SK-N-SH (cell line): ENCODE results near the gene CD34. TPM values are rescaled to one million over a fixed set of nuclear protein-coding genes. Genes with fewer than 3 reads are reported as not detected.

Experiments used
- CTCF ChIA-PET: fragments of 300-600, 350-600 bp; formaldehyde crosslinking; extraction: SDS; loops from one replicate; lab custom pipeline; 2021; lab: Yijun Ruan, JAX
- POLR2A ChIA-PET: fragments of 350-600 bp; sonication (Branson Sonifier 250); formaldehyde crosslinking; extraction: SDS; loops from one replicate; lab custom pipeline; 2020; ENCODE audit warnings: antibody characterized with exemption, inconsistent platforms; lab: Yijun Ruan, JAX
- DNase-seq: peaks from one replicate; pipeline ENCODE4 v3.0.0; 2012
- H2AFZ ChIP-seq: fragments of 200-600 bp; sonication (generic); 2 replicates; pipeline ENCODE4 v1.8.1; 2016; ENCODE audit warnings: antibody characterized with exemption, mild to moderate bottlenecking, low read depth
- H3F3A ChIP-seq: fragments of 200-600 bp; sonication (generic); replicated peaks from 2 replicates; pipeline ENCODE3; 2016; ENCODE audit warnings: antibody characterized with exemption, mild to moderate bottlenecking; ENCODE audit not compliant: insufficient read depth
- H3K27ac ChIP-seq, 2 experiments: fragments of 200-500 bp in 1 of 2; fragments of 200-600 bp in 1 of 2; sonication (Bioruptor generic) in 1 of 2; sonication (generic), shearing (Covaris generic) in 1 of 2; 2 replicates each; pipeline versions ENCODE4 v1.5.1 to v1.6.1; 2014 to 2016; ENCODE audit warnings: low read depth in 2 of 2, inconsistent platforms in 1 of 2, low read length in 1 of 2, mild to moderate bottlenecking in 1 of 2, mixed read lengths in 1 of 2
- H3K27me3 ChIP-seq: fragments of 200-600 bp; sonication (generic), shearing (Covaris generic); 2 replicates; pipeline ENCODE4 v1.6.1; 2016; ENCODE audit warnings: mixed run types; ENCODE audit not compliant: insufficient read depth
- H3K36me3 ChIP-seq, 2 experiments: fragments of 200-500 bp in 1 of 2; fragments of 200-600 bp in 1 of 2; sonication (Bioruptor generic) in 1 of 2; sonication (generic) in 1 of 2; replicated peaks in 1 of 2; 2 replicates each; pipeline versions ENCODE3 to v1.5.1; 2014 to 2016; ENCODE audit warnings: low read length in 1 of 2, mild to moderate bottlenecking in 1 of 2; ENCODE audit not compliant: insufficient read depth in 2 of 2, control insufficient read depth in 1 of 2
- H3K4me1 ChIP-seq, 2 experiments: fragments of 200-500 bp in 1 of 2; fragments of 200-600 bp in 1 of 2; sonication (Bioruptor generic) in 1 of 2; sonication (generic), shearing (Covaris generic) in 1 of 2; 2 replicates each; pipeline versions ENCODE4 v1.5.1 to v1.6.1; 2014 to 2016; ENCODE audit warnings: low read depth in 1 of 2, low read length in 1 of 2, mixed run types in 1 of 2; ENCODE audit not compliant: insufficient read depth in 2 of 2, control insufficient read depth in 1 of 2
- H3K4me2 ChIP-seq: fragments of 200-600 bp; sonication (generic), shearing (Covaris generic); 2 replicates; pipeline ENCODE4 v1.6.1; 2017; ENCODE audit warnings: mixed run types
- H3K4me3 ChIP-seq, 2 experiments: fragments of 200-500 bp in 1 of 2; fragments of 200-600 bp in 1 of 2; sonication (Bioruptor generic) in 1 of 2; sonication (generic), shearing (Covaris generic) in 1 of 2; 2 replicates each; pipeline versions ENCODE4 v1.5.1 to v1.8.1; 2014 to 2016; ENCODE audit warnings: low read depth in 2 of 2, inconsistent platforms in 1 of 2, low read length in 1 of 2, mild to moderate bottlenecking in 1 of 2, mixed read lengths in 1 of 2, moderate library complexity in 1 of 2
- H3K79me2 ChIP-seq: fragments of 200-600 bp; sonication (generic); 2 replicates; pipeline ENCODE4 v1.8.1; 2017; ENCODE audit warnings: mild to moderate bottlenecking; ENCODE audit not compliant: insufficient read depth
- H3K9ac ChIP-seq: fragments of 200-600 bp; sonication (generic); 2 replicates; pipeline ENCODE4 v1.6.1; 2017; ENCODE audit warnings: mixed run types
- H3K9me2 ChIP-seq: fragments of 200-600 bp; sonication (generic); 2 replicates; pipeline ENCODE4 v1.6.1; 2017; ENCODE audit warnings: mixed run types
- H3K9me3 ChIP-seq: fragments of 200-600 bp; sonication (generic); 2 replicates; pipeline ENCODE4 v1.6.1; 2017; ENCODE audit warnings: mixed run types, mild to moderate bottlenecking, moderate library complexity
- H4K20me1 ChIP-seq: fragments of 200-600 bp; sonication (generic); 2 replicates; pipeline ENCODE4 v1.6.1; 2017; ENCODE audit warnings: mild to moderate bottlenecking, mixed run types; ENCODE audit not compliant: insufficient read depth
- CHD2 ChIP-seq: fragments of 150-350 bp; IDR thresholded peaks from 2 replicates; pipeline ENCODE4 v1.6.1; 2018; ENCODE audit warnings: low read length; ENCODE audit not compliant: partially characterized antibody
- EP300 ChIP-seq, 2 experiments: IDR thresholded peaks; 2 replicates each; pipeline versions ENCODE4 v1.4.0 to v1.6.1; 2012; ENCODE audit warnings: borderline replicate concordance in 1 of 2, low read depth in 1 of 2, low read length in 1 of 2
- EZH2phosphoT487 ChIP-seq: fragments of 200-600 bp; sonication (generic); IDR thresholded peaks from 2 replicates; pipeline ENCODE4 v1.6.1; 2017; ENCODE audit warnings: low read depth, mixed run types, mild to moderate bottlenecking, antibody characterized with exemption, moderate library complexity, borderline replicate concordance
- FOXJ3 ChIP-seq: sonication (generic); formaldehyde crosslinking; IDR thresholded peaks from 2 replicates; pipeline ENCODE4 v1.5.1; 2020; ENCODE audit warnings: mild to moderate bottlenecking, missing genetic modification reagents
- GABPA ChIP-seq: IDR thresholded peaks from 2 replicates; pipeline ENCODE4 v1.4.0; 2012; ENCODE audit warnings: low read depth, mild to moderate bottlenecking
- GATA2 ChIP-seq: sonication (generic); formaldehyde crosslinking; IDR thresholded peaks from 2 replicates; pipeline ENCODE4 v1.5.0; 2020; ENCODE audit warnings: mild to moderate bottlenecking, missing genetic modification reagents
- MEF2A ChIP-seq: IDR thresholded peaks from 2 replicates; pipeline ENCODE4 v1.4.0; 2012; ENCODE audit warnings: low read depth, borderline replicate concordance
- MXI1 ChIP-seq: IDR thresholded peaks from 2 replicates; pipeline ENCODE4 v1.6.1; 2012; ENCODE audit warnings: mild to moderate bottlenecking, low read depth, low read length, improper control_type of control experiment
- NFIC ChIP-seq: IDR thresholded peaks from 2 replicates; pipeline ENCODE4 v1.4.0; 2012; ENCODE audit warnings: borderline replicate concordance
- NRF1 ChIP-seq: IDR thresholded peaks from 2 replicates; pipeline ENCODE4 v1.6.1; 2012; ENCODE audit warnings: low read depth, mild to moderate bottlenecking, low read length
- PBX3 ChIP-seq: IDR thresholded peaks from 2 replicates; pipeline ENCODE4; 2012
- SIN3A ChIP-seq: IDR thresholded peaks from 2 replicates; pipeline ENCODE4 v1.6.1; 2012; ENCODE audit warnings: low read depth, mild to moderate bottlenecking, low read length, moderate library complexity, borderline replicate concordance
- TAF1 ChIP-seq: IDR thresholded peaks from 2 replicates; pipeline ENCODE4 v1.6.1; 2012; ENCODE audit warnings: low read depth, mild to moderate bottlenecking, low read length, moderate library complexity, borderline replicate concordance
- YY1 ChIP-seq: IDR thresholded peaks from 2 replicates; pipeline ENCODE4 v1.4.0; 2012; ENCODE audit warnings: low read depth, mild to moderate bottlenecking
- WGBS: methylation state at CpG from one replicate; pipeline ENCODE4 v1.1.6; 2017; ENCODE audit warnings: low lambda C conversion rate; 5-methylcytosine and 5-hydroxymethylcytosine counted together
- polyA plus RNA-seq, 3 experiments: library from polyadenylated mRNA; depleted of rRNA; stranded (reverse); fragments of >200 nt; gene quantifications; 2 replicates each; pipeline ENCODE4 v1.2.3, GENCODE V29; 2012
- TF ChIP-seq, protein P1 (sequence below): fragments of 150-350 bp; IDR thresholded peaks from 2 replicates; pipeline ENCODE4 v1.6.1; 2016; ENCODE audit warnings: mild to moderate bottlenecking, low read depth, low read length
- TF ChIP-seq, protein P2 (sequence below): IDR thresholded peaks from 2 replicates; pipeline ENCODE4 v1.4.0; 2012; ENCODE audit warnings: low read depth
- TF ChIP-seq, protein P3 (sequence below): fragments of 200-600 bp; sonication (generic); IDR thresholded peaks from 2 replicates; pipeline ENCODE4 v1.6.1; 2017; ENCODE audit warnings: antibody characterized with exemption, mild to moderate bottlenecking, moderate library complexity

CD34 gene, protein sequence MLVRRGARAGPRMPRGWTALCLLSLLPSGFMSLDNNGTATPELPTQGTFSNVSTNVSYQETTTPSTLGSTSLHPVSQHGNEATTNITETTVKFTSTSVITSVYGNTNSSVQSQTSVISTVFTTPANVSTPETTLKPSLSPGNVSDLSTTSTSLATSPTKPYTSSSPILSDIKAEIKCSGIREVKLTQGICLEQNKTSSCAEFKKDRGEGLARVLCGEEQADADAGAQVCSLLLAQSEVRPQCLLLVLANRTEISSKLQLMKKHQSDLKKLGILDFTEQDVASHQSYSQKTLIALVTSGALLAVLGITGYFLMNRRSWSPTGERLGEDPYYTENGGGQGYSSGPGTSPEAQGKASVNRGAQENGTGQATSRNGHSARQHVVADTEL
- 0.59 and 0.62 TPM in 2 replicates for polyA plus RNA-seq (2012; rRNA removed)
- 0.33 and 0.43 TPM in 2 replicates for polyA plus RNA-seq (2012; cell fraction: cytosol; rRNA removed)
- 0.42 and 0.54 TPM in 2 replicates for polyA plus RNA-seq (2012; cell fraction: nucleus; rRNA removed)

DNA sequence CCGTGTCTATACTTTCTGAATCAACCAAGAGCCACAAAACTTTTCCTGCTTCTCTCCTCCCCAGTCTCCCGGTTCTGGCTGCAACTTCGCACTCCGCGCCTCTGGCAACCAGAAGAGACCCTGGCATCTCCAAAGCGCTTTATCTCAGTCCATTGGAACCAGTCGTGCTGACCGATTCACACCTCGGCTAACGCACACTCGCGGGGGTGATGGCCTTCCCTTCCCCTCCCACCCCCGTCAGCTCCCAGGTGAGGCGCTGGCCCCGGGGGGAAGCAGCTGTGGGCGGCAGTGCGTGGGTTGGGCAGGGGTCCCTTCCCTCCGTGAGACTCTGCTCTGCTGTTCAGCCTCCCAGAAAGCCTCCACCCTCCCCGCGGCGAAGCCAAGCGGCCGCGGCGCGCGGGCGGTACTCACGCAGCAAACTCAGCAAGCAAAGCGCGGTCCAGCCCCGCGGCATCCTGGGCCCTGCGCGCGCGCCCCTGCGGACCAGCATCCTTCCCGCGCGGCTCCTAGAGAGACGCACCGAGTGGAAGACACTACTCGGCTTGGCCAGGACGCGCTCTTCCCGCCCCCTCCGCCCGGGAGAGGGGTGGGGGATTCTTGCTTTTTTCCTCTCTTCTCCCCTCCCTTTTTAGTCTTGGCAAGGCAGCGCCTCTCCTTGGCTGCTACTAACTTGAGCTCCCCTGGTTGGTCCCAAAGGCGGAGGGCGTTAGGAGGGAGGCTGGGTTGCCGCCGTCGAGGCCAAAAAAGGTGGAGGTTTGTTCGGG is at the start of gene CD34:
TSS of gene CD34 (minus strand) at position 535 of the 764 bp plus-strand sequence. CDS start at position 490, 45 bp downstream.
- Histone ChIP-seq H3K4me3 (peak within 1 kb of the TSS; percentile 43 to 46), H3K36me3 (no peaks in the 10 kb centered on the region)
- CTCF ChIA-PET = interaction anchor here (1.0 to 4.0 kb wide), 4 partner anchors 14 to 53 kb away, joined by 3 to 29 read pairs (median 7); no protein-coding TSS in a partner anchor

DNA sequence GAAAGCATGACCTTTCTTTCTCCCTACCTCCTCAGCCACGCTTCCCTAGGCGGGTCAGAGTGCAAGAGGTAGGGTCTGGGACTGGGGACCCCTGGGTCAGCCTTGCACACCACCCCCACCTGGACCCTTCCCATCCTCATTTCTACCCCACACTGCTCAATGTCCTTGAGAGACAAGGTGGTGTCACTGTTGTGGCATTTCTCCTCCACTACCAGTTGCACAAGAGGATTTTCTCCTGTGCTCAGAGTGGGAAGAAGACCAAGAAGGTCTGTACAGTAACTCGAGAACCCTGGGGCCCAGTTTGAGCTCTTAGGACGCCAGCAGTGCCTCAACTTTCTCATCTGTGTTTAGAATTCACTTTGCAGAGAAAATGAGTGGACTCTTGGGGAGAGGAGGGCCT is 49.4 kb upstream of the CD34 start:
- ChIA-PET CTCF (interaction anchor here (0.9 to 4.4 kb wide), 3 partner anchors 63 to 91 kb away, joined by 3 to 22 read pairs (median 4); no protein-coding TSS in a partner anchor), POLR2A (no interaction called here)
- no peaks in the 10 kb centered on the region for H3K9me3 ChIP-seq
- H3K4me3 ChIP-seq = no peak overlapping the region
- H3K79me2 ChIP-seq = no peaks in the 10 kb centered on the region
- no peaks in the 10 kb centered on the region for H3K36me3 ChIP-seq
- H3K27ac ChIP-seq = no peak overlapping the region
- H2AFZ ChIP-seq = no peak overlapping the region
- H4K20me1 ChIP-seq = no peaks in the 10 kb centered on the region
- no peaks in the 10 kb centered on the region for H3F3A ChIP-seq
- no peaks in the 10 kb centered on the region for H3K27me3 ChIP-seq
- no peak overlapping the region for H3K9ac ChIP-seq
- H3K9me2 ChIP-seq = no peaks in the 10 kb centered on the region
- no peak overlapping the region for H3K4me2 ChIP-seq
- 69% methylated on average over 4 of the region's 4 CpGs for WGBS
- H3K4me1 ChIP-seq = peaks cover 0 to 15% of the 10 kb centered on the region in 2 experiments; a peak in 3 of 4 replicates
- DNase-seq = no peak
- no peak for TF ChIP-seq TAF1
- TF ChIP-seq GABPA = no peak
- no peak for TF ChIP-seq NFIC
- TF ChIP-seq MEF2A = no peak
- no peak for TF ChIP-seq NRF1
- TF ChIP-seq EZH2phosphoT487 = no peak
- TF ChIP-seq, protein P1, sequence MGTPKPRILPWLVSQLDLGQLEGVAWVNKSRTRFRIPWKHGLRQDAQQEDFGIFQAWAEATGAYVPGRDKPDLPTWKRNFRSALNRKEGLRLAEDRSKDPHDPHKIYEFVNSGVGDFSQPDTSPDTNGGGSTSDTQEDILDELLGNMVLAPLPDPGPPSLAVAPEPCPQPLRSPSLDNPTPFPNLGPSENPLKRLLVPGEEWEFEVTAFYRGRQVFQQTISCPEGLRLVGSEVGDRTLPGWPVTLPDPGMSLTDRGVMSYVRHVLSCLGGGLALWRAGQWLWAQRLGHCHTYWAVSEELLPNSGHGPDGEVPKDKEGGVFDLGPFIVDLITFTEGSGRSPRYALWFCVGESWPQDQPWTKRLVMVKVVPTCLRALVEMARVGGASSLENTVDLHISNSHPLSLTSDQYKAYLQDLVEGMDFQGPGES = no peak
- TF ChIP-seq PBX3 = no peak
- TF ChIP-seq GATA2 = no peak
- no peak for TF ChIP-seq EP300 (IDR thresholded peaks at IDR 0.05; ENCODE audit: borderline replicate concordance in 1 of 2, low read depth in 1 of 2, low read length in 1 of 2)
- TF ChIP-seq YY1 = no peak
- no peak for TF ChIP-seq MXI1
- no peak for TF ChIP-seq FOXJ3 (CRISPR knock-in tag)

More for the DNA sequence above, at the start of gene CD34:
- TF ChIP-seq MEF2A (no peak), GATA2 (no peak), CHD2 (no peak), SIN3A (no peak), MXI1 (no peak)
- TF ChIP-seq, protein P2, sequence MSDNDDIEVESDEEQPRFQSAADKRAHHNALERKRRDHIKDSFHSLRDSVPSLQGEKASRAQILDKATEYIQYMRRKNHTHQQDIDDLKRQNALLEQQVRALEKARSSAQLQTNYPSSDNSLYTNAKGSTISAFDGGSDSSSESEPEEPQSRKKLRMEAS = no peak
- TF ChIP-seq, protein P3, sequence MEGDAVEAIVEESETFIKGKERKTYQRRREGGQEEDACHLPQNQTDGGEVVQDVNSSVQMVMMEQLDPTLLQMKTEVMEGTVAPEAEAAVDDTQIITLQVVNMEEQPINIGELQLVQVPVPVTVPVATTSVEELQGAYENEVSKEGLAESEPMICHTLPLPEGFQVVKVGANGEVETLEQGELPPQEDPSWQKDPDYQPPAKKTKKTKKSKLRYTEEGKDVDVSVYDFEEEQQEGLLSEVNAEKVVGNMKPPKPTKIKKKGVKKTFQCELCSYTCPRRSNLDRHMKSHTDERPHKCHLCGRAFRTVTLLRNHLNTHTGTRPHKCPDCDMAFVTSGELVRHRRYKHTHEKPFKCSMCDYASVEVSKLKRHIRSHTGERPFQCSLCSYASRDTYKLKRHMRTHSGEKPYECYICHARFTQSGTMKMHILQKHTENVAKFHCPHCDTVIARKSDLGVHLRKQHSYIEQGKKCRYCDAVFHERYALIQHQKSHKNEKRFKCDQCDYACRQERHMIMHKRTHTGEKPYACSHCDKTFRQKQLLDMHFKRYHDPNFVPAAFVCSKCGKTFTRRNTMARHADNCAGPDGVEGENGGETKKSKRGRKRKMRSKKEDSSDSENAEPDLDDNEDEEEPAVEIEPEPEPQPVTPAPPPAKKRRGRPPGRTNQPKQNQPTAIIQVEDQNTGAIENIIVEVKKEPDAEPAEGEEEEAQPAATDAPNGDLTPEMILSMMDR = no peak
- Histone ChIP-seq H3K4me2 (peak within 1 kb of the TSS; percentile 76), H3K9me2 (no peaks in the 10 kb centered on the region), H3F3A (no peaks in the 10 kb centered on the region), H3K9me3 (no peaks in the 10 kb centered on the region), H3K79me2 (no peaks in the 10 kb centered on the region), H3K27me3 (peaks cover 11% of the 10 kb centered on the region; the same call in 1 of the 2 replicates), H3K4me1 (peaks cover 0 to 4% of the 10 kb centered on the region in 2 experiments; a peak in 1 of 4 replicates), H3K27ac (no peak within 1 kb of the TSS), H2AFZ (peak within 1 kb of the TSS; percentile 72; the same call in 1 of the 2 replicates), H3K9ac (no peak within 1 kb of the TSS), H4K20me1 (no peaks in the 10 kb centered on the region)
- peak; percentile 76 for DNase-seq
- POLR2A ChIA-PET = no interaction called here
- WGBS = 23% methylated on average over 18 of the region's 56 CpGs
